ENCODE measurements around the gene S100A4.
A peak's percentile ranks its signal among the peaks of the same experiment; 100 is the strongest.

The S100A4 gene

GRCh38 chr1:153507926-153508583, 37.6 kb downstream of the S100A4 start:
- no peak for DNase-seq (ENCODE audit: low read depth)

GRCh38 chr1:153506831-153507413, 38.7 kb downstream of the S100A4 start:
- DNase-seq (ENCODE audit: low read depth): peak; percentile 90

GRCh38 chr1:153506386-153506785, 39.2 kb downstream of the S100A4 start:
- DNase-seq (ENCODE audit: low read depth): no peak

GRCh38 chr1:153505576-153505975, 40.0 kb downstream of the S100A4 start:
- no peak for DNase-seq (ENCODE audit: low read depth)

GRCh38 chr1:153503766-153504165, 41.8 kb downstream of the S100A4 start:
- DNase-seq (ENCODE audit: low read depth): no peak

- DNase-seq (ENCODE audit: low read depth): no peak
These were observed 46.9 kb downstream of the S100A4 start for GRCh38 chr1:153498746-153499145.

GRCh38 chr1:153495536-153495935, 50.1 kb downstream of the S100A4 start:
- DNase-seq (ENCODE audit: low read depth): no peak

- DNase-seq (ENCODE audit: low read depth): peak; percentile 30
These were observed 50.5 kb downstream of the S100A4 start for GRCh38 chr1:153494976-153495535.

Data from fibroblast of the conjunctiva (primary cell).